ENCODE data around the gene EXOC2.

GRCh38 chr6:537114-537513, 155.8 kb downstream of the EXOC2 start:
- no peak for TF ChIP-seq ESRRG (CRISPR knock-in tag; IDR thresholded peaks at IDR 0.05)
- TF ChIP-seq TSHZ2 (CRISPR knock-in tag; IDR thresholded peaks at IDR 0.05) = no peak
- TF ChIP-seq GLIS3 (CRISPR knock-in tag; IDR thresholded peaks at IDR 0.05) = no peak
- TF ChIP-seq PATZ1 (CRISPR knock-in tag; IDR thresholded peaks at IDR 0.05; ENCODE audit: borderline replicate concordance) = no peak
- TF ChIP-seq ZNF8 (CRISPR knock-in tag; IDR thresholded peaks at IDR 0.05) = no peak
- TF ChIP-seq RARB (CRISPR knock-in tag; IDR thresholded peaks at IDR 0.05) = no peak
- no peak for TF ChIP-seq PPARA (CRISPR knock-in tag; IDR thresholded peaks at IDR 0.05; ENCODE audit: borderline replicate concordance)
- TF ChIP-seq ZFP3 (CRISPR knock-in tag; IDR thresholded peaks at IDR 0.05) = no peak
- TF ChIP-seq ARNTL (CRISPR knock-in tag; IDR thresholded peaks at IDR 0.05; ENCODE audit: borderline replicate concordance, low read depth) = no peak
- no peak for TF ChIP-seq ISL1 (CRISPR knock-in tag; IDR thresholded peaks at IDR 0.05)
- no peak for TF ChIP-seq ZC3H10 (CRISPR knock-in tag; IDR thresholded peaks at IDR 0.05)

Data from SK-N-SH treated with all-trans-retinoic acid at 6 μM for 48 hours (cell line).